ENCODE results near the gene GK. TPM values are rescaled to one million over a fixed set of nuclear protein-coding genes. Genes with fewer than 3 reads are reported as not detected.

Gene GK
- total RNA-seq, 3 donors from 2014 or later, result 25.3 to 53.5 (median 32.2) TPM

DNA sequence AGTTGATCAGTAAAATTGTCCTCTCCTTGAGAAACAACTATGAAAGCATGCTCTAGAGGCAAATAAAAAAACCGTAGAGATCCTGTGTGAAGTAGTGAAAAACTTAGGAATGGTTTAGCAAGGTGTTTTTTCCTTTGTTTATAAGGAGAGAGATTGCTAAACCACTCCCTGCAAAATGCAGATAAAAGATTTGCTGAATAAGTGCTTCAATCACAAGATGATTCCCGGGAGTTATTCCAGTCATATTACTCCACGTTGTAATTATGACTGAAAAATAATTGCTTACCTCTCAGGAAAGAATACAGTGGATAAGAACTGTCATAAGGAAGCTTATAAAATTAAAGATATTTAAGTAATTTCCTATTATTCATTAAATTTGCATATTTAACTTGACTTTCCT, 2.8 kb downstream of the GK start:
- ATAC-seq (no peak), DNase-seq (no peak)
- no peaks in the 10 kb centered on the region for H3K4me1 ChIP-seq (ENCODE audit: low read depth)
- H3K36me3 ChIP-seq (ENCODE audit: low read depth), result no peaks in the 10 kb centered on the region
- TF ChIP-seq, protein P1, sequence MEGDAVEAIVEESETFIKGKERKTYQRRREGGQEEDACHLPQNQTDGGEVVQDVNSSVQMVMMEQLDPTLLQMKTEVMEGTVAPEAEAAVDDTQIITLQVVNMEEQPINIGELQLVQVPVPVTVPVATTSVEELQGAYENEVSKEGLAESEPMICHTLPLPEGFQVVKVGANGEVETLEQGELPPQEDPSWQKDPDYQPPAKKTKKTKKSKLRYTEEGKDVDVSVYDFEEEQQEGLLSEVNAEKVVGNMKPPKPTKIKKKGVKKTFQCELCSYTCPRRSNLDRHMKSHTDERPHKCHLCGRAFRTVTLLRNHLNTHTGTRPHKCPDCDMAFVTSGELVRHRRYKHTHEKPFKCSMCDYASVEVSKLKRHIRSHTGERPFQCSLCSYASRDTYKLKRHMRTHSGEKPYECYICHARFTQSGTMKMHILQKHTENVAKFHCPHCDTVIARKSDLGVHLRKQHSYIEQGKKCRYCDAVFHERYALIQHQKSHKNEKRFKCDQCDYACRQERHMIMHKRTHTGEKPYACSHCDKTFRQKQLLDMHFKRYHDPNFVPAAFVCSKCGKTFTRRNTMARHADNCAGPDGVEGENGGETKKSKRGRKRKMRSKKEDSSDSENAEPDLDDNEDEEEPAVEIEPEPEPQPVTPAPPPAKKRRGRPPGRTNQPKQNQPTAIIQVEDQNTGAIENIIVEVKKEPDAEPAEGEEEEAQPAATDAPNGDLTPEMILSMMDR (IDR thresholded peaks at IDR 0.05), result no peak
- no peak overlapping the region for H3K4me3 ChIP-seq
- intact Hi-C loops (cut with DNase I, micrococcal nuclease), result no loop called here
- no peaks in the 10 kb centered on the region for H3K9me3 ChIP-seq

DNA sequence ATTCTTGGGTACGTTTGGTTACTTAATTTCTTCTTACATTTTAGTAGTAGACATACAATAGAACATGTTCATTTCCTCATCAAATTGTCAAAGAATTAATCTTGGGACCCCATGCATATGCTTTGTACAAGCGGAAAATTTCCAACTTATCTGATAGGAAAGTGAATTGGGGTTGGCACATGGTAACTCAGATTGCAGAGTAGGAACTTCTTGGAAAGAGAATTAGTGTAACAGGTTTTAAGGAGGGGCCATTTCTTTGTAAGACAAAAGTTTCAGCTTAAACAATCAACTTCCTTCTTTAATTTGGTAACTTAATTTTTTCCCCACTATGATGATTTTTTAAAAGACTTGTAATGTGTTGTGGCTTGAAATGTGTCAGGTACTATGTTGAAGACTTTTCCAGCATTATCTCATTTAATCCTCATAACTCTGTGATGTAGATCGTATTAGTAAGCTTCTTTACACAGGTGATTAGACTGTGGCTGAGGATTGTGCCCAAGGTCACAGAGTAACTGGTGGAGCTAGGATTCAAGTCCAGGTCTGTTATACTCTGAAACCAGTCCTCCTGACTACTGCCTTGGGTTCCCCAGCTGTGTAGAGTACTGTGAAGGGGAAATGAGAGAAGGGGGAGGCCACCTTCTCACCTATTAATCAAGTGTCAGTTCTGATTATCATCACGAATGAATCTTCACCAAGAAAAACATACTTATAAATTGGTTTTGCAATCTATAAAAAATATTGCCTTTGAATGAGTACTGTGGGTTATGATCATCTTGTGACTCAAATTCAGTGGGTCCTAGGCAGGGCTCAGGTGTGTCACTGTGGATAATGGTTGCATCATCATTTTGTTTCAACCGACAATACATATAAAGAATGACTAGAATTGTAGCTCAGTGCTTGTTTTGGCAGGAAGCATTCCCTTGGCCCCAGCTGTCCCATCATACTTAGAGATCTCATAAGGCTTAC, 4.3 kb downstream of the GK start:
- intact Hi-C loops (cut with DNase I, micrococcal nuclease), result no loop called here
- Histone ChIP-seq H3K4me1 (ENCODE audit: low read depth) (no peaks in the 10 kb centered on the region), H3K36me3 (ENCODE audit: low read depth) (no peaks in the 10 kb centered on the region), H3K9me3 (no peaks in the 10 kb centered on the region), H3K4me3 (no peak overlapping the region)
- peak; percentile 12 for ATAC-seq
- no peak for DNase-seq
- TF ChIP-seq, protein P1 (IDR thresholded peaks at IDR 0.05), result no peak

DNA sequence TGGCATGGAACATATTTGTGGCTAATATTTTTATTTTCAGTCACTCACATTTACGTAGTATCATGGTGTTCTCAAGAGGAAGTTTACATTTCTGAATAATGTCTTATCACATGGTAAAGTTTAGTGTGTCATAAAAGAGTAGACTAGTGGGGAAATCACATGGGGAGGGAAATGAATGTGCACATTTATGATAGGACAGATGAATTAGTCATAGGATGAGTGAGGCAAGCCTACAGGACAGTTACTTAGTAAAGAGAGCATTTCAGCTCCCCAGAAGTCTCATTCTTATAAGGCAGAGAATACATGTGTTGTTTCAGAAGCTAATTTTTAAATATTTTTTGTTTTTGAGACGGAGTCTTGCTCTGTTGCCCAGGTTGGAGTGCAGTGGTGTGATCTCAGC, 6.2 kb downstream of the GK start:
- no peaks in the 10 kb centered on the region for H3K9me3 ChIP-seq
- ATAC-seq, result peak; percentile 93
- intact Hi-C loops (cut with DNase I, micrococcal nuclease), result no loop called here
- H3K4me3 ChIP-seq, result no peak overlapping the region
- DNase-seq, result no peak
- no peaks in the 10 kb centered on the region for H3K36me3 ChIP-seq (ENCODE audit: low read depth)
- no peaks in the 10 kb centered on the region for H3K4me1 ChIP-seq (ENCODE audit: low read depth)
- TF ChIP-seq, protein P1 (IDR thresholded peaks at IDR 0.05), result no peak

DNA sequence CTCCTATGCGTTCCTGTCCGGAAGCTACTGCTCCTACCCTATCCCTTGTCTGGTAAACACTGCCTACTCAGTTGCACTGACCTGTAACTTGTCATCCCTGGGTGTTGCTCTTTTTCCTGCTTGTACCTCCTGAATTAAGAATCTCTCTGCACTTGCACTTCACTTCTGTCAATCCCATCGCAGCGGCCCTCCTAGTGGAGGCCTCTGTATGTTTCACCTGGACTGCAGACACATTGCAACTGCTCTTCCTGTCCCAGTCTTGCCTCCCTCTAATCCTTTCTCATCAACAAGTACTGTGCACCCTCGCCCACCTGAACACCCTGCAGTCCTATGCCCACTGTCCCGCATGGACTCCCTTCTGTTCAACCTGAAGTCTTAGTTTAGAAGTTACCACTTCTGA, 8.0 kb downstream of the GK start:
- DNase-seq (no peak), ATAC-seq (no peak)
- intact Hi-C loops (cut with DNase I, micrococcal nuclease), result no loop called here
- no peaks in the 10 kb centered on the region for H3K9me3 ChIP-seq
- H3K4me3 ChIP-seq, result no peak overlapping the region
- no peaks in the 10 kb centered on the region for H3K36me3 ChIP-seq (ENCODE audit: low read depth)
- no peaks in the 10 kb centered on the region for H3K4me1 ChIP-seq (ENCODE audit: low read depth)
- TF ChIP-seq, protein P1 (IDR thresholded peaks at IDR 0.05), result no peak

DNA sequence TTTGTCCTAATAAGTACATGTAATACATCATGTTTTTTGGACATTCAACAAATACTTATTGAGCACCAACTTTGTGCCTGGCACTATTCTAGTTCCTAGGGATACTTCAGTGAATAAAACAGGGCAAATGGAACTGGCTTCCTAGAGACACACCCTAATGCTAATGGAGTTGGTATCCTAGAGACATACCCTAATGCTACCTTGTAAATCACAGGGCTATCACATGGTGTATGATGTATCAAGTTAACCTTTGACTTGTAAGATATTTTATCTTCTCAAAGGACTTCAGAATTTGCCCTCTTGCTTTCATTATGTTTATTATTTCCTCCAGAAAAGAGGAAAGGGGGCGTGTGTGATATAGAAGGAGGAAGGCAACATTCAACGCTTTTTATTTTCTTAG, 10.1 kb downstream of the GK start:
- Histone ChIP-seq H3K36me3 (ENCODE audit: low read depth) (no peaks in the 10 kb centered on the region), H3K4me3 (no peak overlapping the region), H3K9me3 (no peaks in the 10 kb centered on the region), H3K4me1 (ENCODE audit: low read depth) (no peaks in the 10 kb centered on the region)
- intact Hi-C loops (cut with DNase I, micrococcal nuclease), result no loop called here
- TF ChIP-seq, protein P1 (IDR thresholded peaks at IDR 0.05), result no peak
- no peak for DNase-seq
- peak; percentile 19 for ATAC-seq
